Smooth muscle cell (in vitro differentiated cells): Measurements from ENCODE around the gene SUCLG2. TPM values are rescaled to one million over a fixed set of nuclear protein-coding genes. Genes with fewer than 3 reads are reported as not detected.

Experiments
- DNase-seq: peaks from one replicate; lab custom pipeline; 2025; ENCODE audit not compliant: unreplicated experiment; lab: John Stamatoyannopoulos, UW
- H2AFZ ChIP-seq: fragments of 200-600 bp; sonication (generic); 2 replicates; pipeline ENCODE4 v1.6.0; 2016; ENCODE audit warnings: antibody characterized with exemption, low read depth, mild to moderate bottlenecking
- H3F3A ChIP-seq: fragments of 200-600 bp; sonication (generic); 2 replicates; pipeline ENCODE4 v1.6.0; 2017; ENCODE audit warnings: antibody characterized with exemption, low read depth
- H3K27ac ChIP-seq: fragments of 200-600 bp; sonication (generic); 2 replicates; pipeline ENCODE4 v1.5.1; 2016; ENCODE audit warnings: low read depth, mild to moderate bottlenecking
- H3K27me3 ChIP-seq: fragments of 200-600 bp; sonication (generic); 2 replicates; pipeline ENCODE4 v1.6.1; 2016; ENCODE audit warnings: low read depth, mild to moderate bottlenecking
- H3K36me3 ChIP-seq: fragments of 200-600 bp; sonication (generic); 2 replicates; pipeline ENCODE4 v1.5.1; 2016; ENCODE audit warnings: low read depth
- H3K4me1 ChIP-seq: fragments of 200-600 bp; sonication (generic); 2 replicates; pipeline ENCODE4 v1.5.1; 2016; ENCODE audit warnings: low read depth
- H3K4me2 ChIP-seq: fragments of 200-600 bp; sonication (generic); 2 replicates; pipeline ENCODE4 v1.6.0; 2016; ENCODE audit warnings: mild to moderate bottlenecking
- H3K4me3 ChIP-seq: fragments of 200-600 bp; sonication (generic); 2 replicates; pipeline ENCODE4 v1.5.1; 2016; ENCODE audit warnings: mild to moderate bottlenecking
- H3K79me2 ChIP-seq: fragments of 200-600 bp; sonication (generic); 2 replicates; pipeline ENCODE4 v1.6.0; 2016; ENCODE audit warnings: low read depth, mild to moderate bottlenecking
- H3K9ac ChIP-seq: fragments of 200-600 bp; sonication (generic); 2 replicates; pipeline ENCODE4 v1.6.0; 2016; ENCODE audit warnings: low read depth
- H3K9me3 ChIP-seq: fragments of 200-600 bp; sonication (generic); replicated peaks from 2 replicates; pipeline ENCODE4 v1.5.1; 2016; ENCODE audit warnings: low read depth
- H4K20me1 ChIP-seq: fragments of 200-600 bp; sonication (generic); 2 replicates; pipeline ENCODE4 v1.6.0; 2016; ENCODE audit warnings: low read depth
- WGBS: methylation state at CpG from one replicate; pipeline ENCODE4 v1.1.7; 2016; ENCODE audit warnings: low lambda C conversion rate; 5-methylcytosine and 5-hydroxymethylcytosine counted together
- polyA plus RNA-seq: library from polyadenylated mRNA; unstranded; fragments of >200 nt; fragmentation: Nextera tagmentation; extraction: Ambion mirVana; gene quantifications from 2 replicates; pipeline ENCODE4 v1.2.1, GENCODE V29; 2016
- total RNA-seq: library from RNA; depleted of rRNA; stranded (reverse); fragments of >200 nt; gene quantifications from 2 replicates; pipeline ENCODE4 v1.2.3, GENCODE V29; 2014
- TF ChIP-seq, protein P1 (sequence below): fragments of 200-600 bp; sonication (generic); IDR thresholded peaks from 2 replicates; pipeline ENCODE4 v1.5.1; 2017; ENCODE audit warnings: borderline replicate concordance, mild to moderate bottlenecking, antibody characterized with exemption; ENCODE audit not compliant: insufficient read depth, poor library complexity, severe bottlenecking

SUCLG2 gene
- total and polyA plus RNA-seq, 2 experiments from 2014 or later, result 40.3 to 45.4 TPM

DNA sequence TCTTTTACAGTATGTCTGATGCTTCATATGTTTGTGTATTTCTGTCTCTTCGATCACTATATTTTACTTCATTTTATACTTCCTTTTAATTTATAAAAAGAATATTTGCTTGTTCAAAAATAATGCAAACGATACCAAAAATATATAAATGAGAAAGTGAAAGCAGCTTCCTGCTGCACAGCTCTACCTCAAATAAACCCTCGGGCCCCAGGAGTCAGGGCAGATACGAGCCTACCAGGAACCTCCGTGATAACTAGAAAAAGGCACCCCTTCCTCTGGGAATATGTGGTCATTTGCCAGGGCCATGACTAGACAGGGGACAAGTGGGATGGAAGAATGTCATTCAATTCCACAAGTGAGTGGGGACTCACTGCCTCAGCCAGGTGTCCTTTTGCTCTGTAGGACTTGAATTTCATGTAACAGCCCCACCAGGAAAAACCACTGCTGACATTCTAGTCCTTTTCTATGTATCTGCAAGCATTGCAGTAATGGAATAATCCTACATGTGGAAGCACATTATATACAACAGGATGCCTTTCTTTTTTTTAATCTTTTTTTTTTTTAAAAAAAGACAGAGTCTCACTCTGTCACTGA is 133.3 kb downstream of the SUCLG2 start:
- TF ChIP-seq, protein P1, sequence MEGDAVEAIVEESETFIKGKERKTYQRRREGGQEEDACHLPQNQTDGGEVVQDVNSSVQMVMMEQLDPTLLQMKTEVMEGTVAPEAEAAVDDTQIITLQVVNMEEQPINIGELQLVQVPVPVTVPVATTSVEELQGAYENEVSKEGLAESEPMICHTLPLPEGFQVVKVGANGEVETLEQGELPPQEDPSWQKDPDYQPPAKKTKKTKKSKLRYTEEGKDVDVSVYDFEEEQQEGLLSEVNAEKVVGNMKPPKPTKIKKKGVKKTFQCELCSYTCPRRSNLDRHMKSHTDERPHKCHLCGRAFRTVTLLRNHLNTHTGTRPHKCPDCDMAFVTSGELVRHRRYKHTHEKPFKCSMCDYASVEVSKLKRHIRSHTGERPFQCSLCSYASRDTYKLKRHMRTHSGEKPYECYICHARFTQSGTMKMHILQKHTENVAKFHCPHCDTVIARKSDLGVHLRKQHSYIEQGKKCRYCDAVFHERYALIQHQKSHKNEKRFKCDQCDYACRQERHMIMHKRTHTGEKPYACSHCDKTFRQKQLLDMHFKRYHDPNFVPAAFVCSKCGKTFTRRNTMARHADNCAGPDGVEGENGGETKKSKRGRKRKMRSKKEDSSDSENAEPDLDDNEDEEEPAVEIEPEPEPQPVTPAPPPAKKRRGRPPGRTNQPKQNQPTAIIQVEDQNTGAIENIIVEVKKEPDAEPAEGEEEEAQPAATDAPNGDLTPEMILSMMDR, result no peak
- no peaks in the 10 kb centered on the region for H3F3A ChIP-seq
- no peaks in the 10 kb centered on the region for H3K4me1 ChIP-seq
- H2AFZ ChIP-seq, result no peak overlapping the region
- H3K4me2 ChIP-seq, result no peak overlapping the region
- no peaks in the 10 kb centered on the region for H3K9me3 ChIP-seq
- DNase-seq, result no peak
- 96% methylated on average over 5 of the region's 5 CpGs for WGBS
- no peaks in the 10 kb centered on the region for H3K36me3 ChIP-seq
- no peak overlapping the region for H3K9ac ChIP-seq
- H3K4me3 ChIP-seq, result no peak overlapping the region
- no peaks in the 10 kb centered on the region for H4K20me1 ChIP-seq
- no peak overlapping the region for H3K27ac ChIP-seq
- no peaks in the 10 kb centered on the region for H3K27me3 ChIP-seq
- no peaks in the 10 kb centered on the region for H3K79me2 ChIP-seq

DNA sequence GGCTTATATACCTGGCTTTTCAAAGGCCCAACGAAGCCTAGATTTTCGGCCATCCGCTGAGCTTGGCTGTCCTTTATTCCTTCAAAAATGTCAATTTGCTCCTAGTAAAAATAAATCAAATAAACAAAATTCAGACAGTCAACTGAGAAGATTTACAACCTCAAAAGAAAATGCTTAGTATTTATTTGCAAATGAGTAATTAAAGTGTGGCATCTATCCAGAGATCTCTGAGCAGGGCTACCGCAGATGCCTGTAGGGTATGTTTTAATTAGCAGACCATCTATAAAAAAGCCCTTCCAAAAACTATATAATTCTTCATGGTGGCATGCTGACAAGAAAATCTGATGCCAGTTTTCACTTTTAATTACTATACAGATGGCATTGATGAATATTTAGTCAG is 136.2 kb downstream of the SUCLG2 start:
- TF ChIP-seq, protein P1, result no peak
- WGBS, result 97% methylated on average over 4 of the region's 4 CpGs
- H3K9me3 ChIP-seq, result no peaks in the 10 kb centered on the region
- no peak overlapping the region for H3K9ac ChIP-seq
- no peak overlapping the region for H2AFZ ChIP-seq
- H3K79me2 ChIP-seq, result no peaks in the 10 kb centered on the region
- no peak for DNase-seq
- no peak overlapping the region for H3K4me3 ChIP-seq
- H3K27me3 ChIP-seq, result no peaks in the 10 kb centered on the region
- no peaks in the 10 kb centered on the region for H3F3A ChIP-seq
- H3K4me2 ChIP-seq, result no peak overlapping the region
- no peak overlapping the region for H3K27ac ChIP-seq
- no peaks in the 10 kb centered on the region for H3K36me3 ChIP-seq
- no peaks in the 10 kb centered on the region for H4K20me1 ChIP-seq
- H3K4me1 ChIP-seq, result no peaks in the 10 kb centered on the region

- DNase-seq, result no peak
- no peak overlapping the region for H3K9ac ChIP-seq
- H2AFZ ChIP-seq, result no peak overlapping the region
- H3K9me3 ChIP-seq, result no peaks in the 10 kb centered on the region
- H3K27ac ChIP-seq, result no peak overlapping the region
- H4K20me1 ChIP-seq, result no peaks in the 10 kb centered on the region
- 100% methylated on average over 2 of the region's 2 CpGs for WGBS
- H3K4me2 ChIP-seq, result no peak overlapping the region
- TF ChIP-seq, protein P1, result no peak
- no peaks in the 10 kb centered on the region for H3K4me1 ChIP-seq
- no peaks in the 10 kb centered on the region for H3F3A ChIP-seq
- no peaks in the 10 kb centered on the region for H3K36me3 ChIP-seq
- H3K79me2 ChIP-seq, result no peaks in the 10 kb centered on the region
- H3K27me3 ChIP-seq, result no peaks in the 10 kb centered on the region
- H3K4me3 ChIP-seq, result no peak overlapping the region
These were observed 136.6 kb downstream of the SUCLG2 start for GRCh38 chr3:67517781-67518180.

DNA sequence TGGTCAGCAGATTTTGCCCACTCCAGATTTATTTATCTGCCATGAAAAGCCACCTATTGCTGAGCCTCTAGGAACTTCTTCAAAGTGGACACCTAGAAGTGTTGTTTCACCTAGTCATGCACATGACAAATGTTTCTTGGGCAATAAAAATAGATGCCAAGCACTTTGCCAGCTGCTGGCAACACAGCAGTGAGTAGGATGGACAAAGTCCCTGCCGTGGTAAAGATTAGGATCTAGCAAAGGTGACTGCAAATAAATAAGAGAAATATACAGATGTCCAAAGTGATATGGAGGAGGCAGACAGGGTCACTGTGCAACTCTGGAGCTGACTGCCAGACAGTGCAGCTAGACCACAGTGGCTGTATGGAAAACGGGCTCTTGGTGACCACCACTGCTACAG is 137.9 kb downstream of the SUCLG2 start:
- Histone ChIP-seq H3F3A (no peaks in the 10 kb centered on the region), H3K4me3 (no peak overlapping the region), H3K9me3 (no peaks in the 10 kb centered on the region), H4K20me1 (no peaks in the 10 kb centered on the region), H3K4me1 (no peaks in the 10 kb centered on the region), H3K27me3 (no peaks in the 10 kb centered on the region), H3K9ac (no peak overlapping the region), H2AFZ (no peak overlapping the region), H3K79me2 (no peaks in the 10 kb centered on the region), H3K27ac (no peak overlapping the region), H3K36me3 (no peaks in the 10 kb centered on the region), H3K4me2 (no peak overlapping the region)
- TF ChIP-seq, protein P1, result no peak
- DNase-seq, result no peak
- WGBS, result 89% methylated on average over 2 of the region's 2 CpGs
